GM18499 (cell line): ENCODE data around the gene GTSF1L.

Source experiments
- ATAC-seq: cut with Tn5 transposase; IDR thresholded peaks from one replicate; pipeline ENCODE4 v1.9.1; 2021; ENCODE audit warnings: moderate number of reproducible peaks; ENCODE audit not compliant: insufficient read depth, unreplicated experiment

Gene GTSF1L

DNA sequence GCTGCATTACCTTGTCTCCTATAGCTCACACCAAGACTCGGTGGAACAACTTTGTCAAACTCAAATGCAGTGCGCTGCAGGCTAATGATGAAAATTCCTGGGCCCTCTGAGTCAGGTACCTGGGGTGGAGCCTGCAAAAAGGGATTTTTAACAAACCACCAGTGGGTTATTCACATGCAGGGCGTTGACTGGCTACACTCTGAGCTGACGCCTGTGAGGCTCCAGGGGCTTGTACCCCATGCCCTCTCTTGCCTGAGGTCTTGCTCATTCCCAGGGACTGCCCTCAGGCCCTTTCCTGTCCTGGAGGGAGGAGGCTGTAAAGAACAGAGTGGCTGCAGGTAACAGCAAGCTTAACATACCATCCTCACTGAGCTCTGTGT lies 9.2 kb downstream of the GTSF1L start:
- ATAC-seq, result no peak

DNA sequence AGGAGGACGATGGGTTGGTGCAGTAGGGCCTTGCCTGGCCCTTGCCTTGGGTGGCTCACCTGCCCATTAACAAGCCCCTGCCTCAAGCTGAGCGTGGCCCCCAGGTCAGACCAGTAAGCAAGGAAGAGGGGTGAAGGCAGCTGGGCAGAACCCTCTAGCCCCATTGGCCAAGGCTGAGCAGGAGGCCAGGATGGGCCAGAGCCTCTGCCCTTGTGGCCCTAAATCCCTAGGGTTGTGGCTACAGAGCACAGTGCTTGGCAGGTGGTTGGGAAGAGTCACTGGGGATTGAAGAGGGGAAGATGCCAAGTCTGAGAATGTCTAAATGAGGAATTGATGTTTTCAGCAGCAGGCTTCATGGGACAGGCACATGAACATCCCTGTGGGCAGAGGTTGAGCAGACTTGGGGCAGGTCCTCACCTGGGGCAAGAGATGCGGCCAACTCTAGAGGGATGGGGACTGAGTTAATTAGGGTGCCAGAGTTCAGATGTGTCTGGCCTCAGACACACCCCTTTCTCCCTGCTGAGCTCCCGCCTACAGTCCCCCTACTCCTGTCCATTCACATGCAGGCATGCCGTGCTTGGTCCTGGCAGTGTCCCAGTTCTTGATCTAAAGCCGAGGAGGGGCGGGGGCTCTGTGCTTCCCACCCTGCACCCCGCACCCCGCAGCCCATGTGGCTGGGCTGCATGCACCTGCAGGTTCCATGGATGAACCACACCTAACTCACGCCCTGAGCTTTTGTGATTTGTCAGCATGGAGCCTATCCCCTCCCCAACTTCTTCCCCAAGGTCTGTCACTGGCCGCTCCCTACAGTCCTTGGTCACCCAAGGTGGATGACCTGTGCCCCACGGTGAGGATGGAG lies 9.8 kb downstream of the GTSF1L start:
- no peak for ATAC-seq

DNA sequence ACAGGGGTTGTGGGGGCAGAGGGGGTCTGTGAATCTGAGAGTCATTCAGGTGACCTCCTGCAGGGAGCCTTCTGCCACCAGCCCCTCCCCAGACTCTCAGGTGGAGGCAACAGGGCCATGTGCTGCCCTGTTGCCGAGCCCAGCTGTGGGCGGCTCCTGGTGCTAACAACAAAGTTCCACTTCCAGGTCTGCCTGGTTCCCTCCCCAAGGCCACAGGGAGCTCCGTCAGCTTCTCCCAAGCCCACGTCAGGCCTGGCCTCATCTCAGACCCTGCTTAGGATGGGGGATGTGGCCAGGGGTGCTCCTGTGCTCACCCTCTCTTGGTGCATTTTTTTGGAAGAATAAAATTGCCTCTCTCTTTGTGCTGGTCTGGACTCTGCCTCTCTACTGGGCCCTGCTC lies 10.7 kb downstream of the GTSF1L start:
- ATAC-seq, result no peak

DNA sequence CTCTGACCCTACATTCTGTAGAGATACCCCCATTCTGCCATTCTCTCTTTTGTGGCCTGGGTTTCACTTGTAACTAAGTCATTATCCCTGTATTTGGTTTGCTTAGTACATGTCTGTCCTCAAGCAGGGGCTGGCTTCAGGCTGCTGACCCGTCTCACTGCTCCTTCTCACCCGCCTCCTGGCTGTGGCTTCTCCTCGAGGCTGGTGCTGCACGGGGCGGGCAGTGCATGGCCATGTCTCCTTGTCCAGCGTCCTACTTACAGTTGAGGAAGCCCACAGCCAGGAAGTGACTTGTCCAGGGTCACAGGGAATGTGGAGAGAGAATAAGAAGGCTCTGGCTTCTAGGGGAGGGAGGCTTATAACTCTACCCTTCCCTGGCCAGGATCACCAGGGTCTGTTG lies 11.3 kb downstream of the GTSF1L start:
- no peak for ATAC-seq

- no peak for ATAC-seq
These were observed 11.8 kb downstream of the GTSF1L start for GRCh38 chr20:43715044-43715443.

GRCh38 chr20:43711098-43711654 lies 15.6 kb downstream of the GTSF1L start:
- no peak for ATAC-seq

- no peak for ATAC-seq
These were observed 16.3 kb downstream of the GTSF1L start for GRCh38 chr20:43710370-43711044.

DNA sequence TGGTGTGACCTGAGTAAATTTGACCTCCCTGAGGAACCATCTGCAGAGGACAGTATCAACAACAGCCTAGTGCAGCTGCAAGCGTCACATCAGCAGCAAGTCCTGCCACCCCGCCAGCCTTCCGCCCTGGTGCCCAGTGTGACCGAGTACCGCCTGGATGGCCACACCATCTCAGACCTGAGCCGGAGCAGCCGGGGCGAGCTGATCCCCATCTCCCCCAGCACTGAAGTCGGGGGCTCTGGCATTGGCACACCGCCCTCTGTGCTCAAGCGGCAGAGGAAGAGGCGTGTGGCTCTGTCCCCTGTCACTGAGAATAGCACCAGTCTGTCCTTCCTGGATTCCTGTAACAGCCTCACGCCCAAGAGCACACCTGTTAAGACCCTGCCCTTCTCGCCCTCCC lies 24.3 kb downstream of the GTSF1L start:
- ATAC-seq, result no peak

- ATAC-seq, result no peak
These were observed 26.2 kb downstream of the GTSF1L start for GRCh38 chr20:43700627-43701026.

GRCh38 chr20:43699941-43700565 lies 26.7 kb downstream of the GTSF1L start:
- ATAC-seq, result no peak

- ATAC-seq, result no peak
These were observed 31.2 kb downstream of the GTSF1L start for GRCh38 chr20:43695571-43695970.

DNA sequence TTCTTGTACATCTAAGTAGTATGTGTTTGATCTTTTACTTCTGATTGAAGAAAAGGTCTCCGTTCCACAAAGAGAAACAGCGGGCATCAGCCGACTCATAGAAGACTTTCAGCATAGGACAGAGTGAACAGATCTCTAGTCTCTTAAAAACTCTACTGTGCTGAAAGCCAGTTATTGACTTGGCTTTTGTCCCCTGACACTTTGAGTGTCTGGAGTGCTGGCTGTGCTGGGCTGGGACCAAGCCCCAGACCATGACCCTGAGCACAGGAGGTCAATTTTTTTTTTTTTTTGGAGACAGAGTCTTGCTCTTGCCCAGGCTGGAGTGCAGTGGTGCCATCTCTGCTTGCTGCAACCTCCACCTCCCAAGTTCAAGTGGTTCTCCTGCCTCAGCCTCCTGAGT lies 32.0 kb downstream of the GTSF1L start:
- ATAC-seq, result no peak

DNA sequence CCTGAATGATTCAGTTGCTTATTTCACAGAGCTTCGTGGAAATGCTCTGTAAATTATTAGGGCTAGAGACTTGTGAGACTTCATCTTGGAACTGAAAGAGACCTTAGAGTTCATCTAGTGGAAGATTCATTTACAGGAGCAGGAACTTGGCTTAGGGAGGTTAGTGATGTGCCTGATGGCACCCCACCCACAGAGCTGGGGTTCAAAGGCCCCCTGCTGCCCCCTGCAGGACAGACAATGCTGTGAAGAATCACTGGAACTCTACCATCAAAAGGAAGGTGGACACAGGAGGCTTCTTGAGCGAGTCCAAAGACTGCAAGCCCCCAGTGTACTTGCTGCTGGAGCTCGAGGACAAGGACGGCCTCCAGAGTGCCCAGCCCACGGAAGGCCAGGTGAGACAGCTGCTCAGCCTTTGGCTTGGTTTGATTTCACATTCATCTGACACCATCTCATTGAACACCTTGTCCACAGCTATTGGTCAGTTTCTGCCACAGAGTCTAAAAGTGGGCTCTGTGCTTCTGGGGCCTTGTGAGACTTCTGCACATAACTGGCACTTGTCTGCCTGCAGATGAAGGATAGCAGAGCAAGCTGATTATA lies 34.8 kb downstream of the GTSF1L start:
- ATAC-seq, result no peak

GRCh38 chr20:43690943-43691598 lies 35.7 kb downstream of the GTSF1L start:
- ATAC-seq, result no peak

DNA sequence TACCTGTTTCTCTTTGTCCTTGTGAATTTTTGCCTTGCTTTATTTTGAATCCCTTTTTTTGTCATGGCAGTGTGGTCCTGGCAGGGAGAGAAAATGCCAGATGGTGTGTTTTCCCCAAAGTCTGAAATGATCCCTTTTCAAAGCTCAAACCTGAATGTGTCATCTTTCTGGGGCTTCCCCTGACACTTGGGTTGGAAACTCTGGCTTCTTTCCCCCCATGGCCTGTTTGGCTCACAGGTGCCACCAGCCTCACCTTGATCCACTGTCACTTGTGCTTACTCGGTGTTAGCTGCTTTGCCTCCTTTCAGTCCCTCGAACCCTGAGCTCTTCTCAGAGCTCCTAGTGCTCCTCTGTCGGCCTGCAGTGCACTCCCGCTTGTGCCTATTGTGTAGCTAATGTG lies 37.6 kb downstream of the GTSF1L start:
- no peak for ATAC-seq

DNA sequence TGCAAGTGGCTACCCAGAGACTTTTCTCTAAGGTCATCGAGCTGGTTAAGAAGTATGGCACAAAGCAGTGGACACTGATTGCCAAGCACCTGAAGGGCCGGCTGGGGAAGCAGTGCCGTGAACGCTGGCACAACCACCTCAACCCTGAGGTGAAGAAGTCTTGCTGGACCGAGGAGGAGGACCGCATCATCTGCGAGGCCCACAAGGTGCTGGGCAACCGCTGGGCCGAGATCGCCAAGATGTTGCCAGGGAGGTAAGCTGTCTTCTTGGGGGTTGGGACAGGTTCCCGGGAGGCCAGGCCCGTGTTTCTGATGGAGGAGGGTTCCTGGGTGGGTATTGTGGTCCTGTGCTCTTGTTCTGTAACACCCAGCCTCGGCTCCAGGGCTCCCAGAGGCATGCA lies 40.0 kb downstream of the GTSF1L start:
- ATAC-seq, result no peak

GRCh38 chr20:43682446-43682845 lies 44.4 kb downstream of the GTSF1L start:
- ATAC-seq, result no peak

DNA sequence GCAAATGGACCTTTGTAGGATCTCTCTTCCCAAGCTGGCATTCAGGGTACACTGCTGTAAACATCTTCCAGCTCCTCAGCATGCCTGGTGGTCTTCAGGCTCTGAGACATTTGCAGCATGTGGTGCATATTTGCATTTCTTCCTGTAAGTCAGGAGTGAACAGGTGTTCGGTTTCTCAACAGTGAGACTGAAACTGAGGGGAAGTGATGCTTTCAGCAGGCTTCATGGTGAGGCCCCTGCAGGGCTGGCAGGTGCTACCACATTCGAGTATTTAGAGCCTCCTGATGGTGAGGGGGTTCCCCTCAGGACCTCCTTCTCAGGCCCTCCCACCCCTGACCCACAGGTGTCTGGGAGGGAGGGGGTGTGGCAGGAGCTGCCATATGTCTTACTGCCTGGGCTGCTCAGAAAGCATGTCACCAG lies 44.8 kb downstream of the GTSF1L start:
- peak; percentile 89 for ATAC-seq

DNA sequence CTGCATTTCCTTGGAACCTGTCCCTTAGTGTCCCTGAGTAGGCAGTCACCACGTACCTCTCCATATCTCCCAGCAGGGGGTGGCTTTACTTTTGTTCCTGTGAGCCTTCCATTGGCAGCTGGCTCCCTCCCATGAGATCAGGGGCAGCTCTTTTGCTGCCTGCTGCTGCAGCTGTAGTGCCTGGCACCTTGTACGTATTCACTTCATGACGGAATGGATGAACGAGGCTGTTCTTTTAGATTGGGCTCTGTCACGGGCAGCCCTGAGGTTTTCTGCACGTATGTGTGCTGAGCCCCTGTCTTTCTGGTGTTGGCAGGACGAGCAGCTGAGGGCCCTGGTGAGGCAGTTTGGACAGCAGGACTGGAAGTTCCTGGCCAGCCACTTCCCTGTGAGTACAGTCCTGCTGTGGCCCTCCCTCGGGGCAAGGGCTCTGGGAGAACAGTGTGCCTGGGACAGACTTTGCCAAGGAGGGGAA lies 45.3 kb downstream of the GTSF1L start:
- ATAC-seq, result no peak

DNA sequence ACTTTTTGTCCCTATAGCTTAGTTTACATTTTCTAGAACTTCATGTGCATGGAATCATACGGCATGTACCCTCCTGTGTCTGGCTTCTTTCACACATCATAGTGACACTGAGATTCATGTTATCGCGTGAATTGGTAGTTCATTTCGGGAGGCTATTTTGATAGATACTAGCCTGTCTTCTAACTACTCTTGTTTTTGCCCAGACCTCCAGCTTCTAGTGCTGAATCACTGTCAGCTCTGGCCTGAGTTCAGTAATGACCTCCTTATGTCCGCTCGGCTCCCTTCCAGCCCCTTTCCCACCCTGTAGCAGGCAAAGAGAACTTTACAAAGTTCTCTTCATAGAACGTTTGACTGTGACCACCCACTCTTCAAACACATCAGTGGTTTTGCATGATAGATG lies 45.8 kb downstream of the GTSF1L start:
- ATAC-seq, result no peak
